GM19395 (cell line): ENCODE results near the gene SDK1.
"Not testable (repeated sequence)": the region's sequence is repeated elsewhere in the genome, so short reads cannot be mapped to it uniquely, and the experiment has no call there.

Source experiments
- ATAC-seq: cut with Tn5 transposase; IDR thresholded peaks from one replicate; pipeline ENCODE4 v1.9.1; 2021; ENCODE audit warnings: mild to moderate bottlenecking, moderate library complexity; ENCODE audit not compliant: unreplicated experiment

The SDK1 gene

GRCh38 chr7:3943779-3944520, 642.9 kb downstream of the SDK1 start:
- no peak for ATAC-seq

- no peak for ATAC-seq
Measured at GRCh38 chr7:3949242-3949640, 648.2 kb downstream of the SDK1 start.

DNA sequence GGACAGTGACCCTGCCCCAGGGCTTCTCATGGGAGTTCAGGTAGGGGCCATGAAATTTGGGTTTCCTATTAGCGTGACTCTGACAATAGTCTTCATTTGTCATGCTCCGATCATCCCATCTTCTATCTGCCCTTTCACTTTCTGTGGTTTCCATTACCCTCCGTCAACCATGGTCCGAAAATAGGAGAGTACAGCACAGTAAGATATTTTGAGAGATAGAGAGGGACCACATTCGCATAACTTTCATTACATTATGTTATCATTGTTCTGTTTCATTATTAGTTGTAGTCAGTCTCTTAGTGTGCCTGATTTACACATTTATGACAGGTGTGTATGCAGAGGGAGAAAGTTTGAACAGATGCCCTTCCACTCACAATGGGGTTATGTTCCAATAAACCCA, 649.2 kb downstream of the SDK1 start:
- peak; percentile 93 for ATAC-seq

- no peak for ATAC-seq
Measured at GRCh38 chr7:3951316-3952055, 650.4 kb downstream of the SDK1 start.

GRCh38 chr7:3953133-3953532, 652.1 kb downstream of the SDK1 start:
- no peak for ATAC-seq

GRCh38 chr7:3953946-3954345, 652.9 kb downstream of the SDK1 start:
- no peak for ATAC-seq

DNA sequence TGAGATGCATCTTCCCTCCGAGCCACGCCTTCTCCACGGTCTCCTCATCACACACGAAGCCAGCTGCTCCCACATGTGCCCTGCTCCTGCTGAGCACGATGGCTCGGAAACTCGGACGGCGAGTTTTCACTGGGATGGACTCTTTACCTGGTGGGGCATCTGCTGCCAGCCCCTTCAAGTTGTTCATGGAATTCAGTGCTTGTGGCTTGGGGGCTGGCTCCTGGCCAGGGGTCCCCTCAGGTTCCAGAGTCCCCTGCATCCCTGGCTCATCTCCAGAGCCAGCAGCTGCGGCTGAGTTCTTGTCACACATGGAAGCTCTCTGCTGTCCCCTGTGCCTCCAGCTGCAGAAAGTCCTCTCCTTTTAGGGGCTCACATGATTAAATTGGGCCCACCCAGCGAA, 654.0 kb downstream of the SDK1 start:
- ATAC-seq, result no peak

GRCh38 chr7:3955751-3956696, 655.0 kb downstream of the SDK1 start:
- ATAC-seq, result peak; percentile 77

GRCh38 chr7:3956949-3957348, 655.9 kb downstream of the SDK1 start:
- ATAC-seq, result peak; percentile 43

DNA sequence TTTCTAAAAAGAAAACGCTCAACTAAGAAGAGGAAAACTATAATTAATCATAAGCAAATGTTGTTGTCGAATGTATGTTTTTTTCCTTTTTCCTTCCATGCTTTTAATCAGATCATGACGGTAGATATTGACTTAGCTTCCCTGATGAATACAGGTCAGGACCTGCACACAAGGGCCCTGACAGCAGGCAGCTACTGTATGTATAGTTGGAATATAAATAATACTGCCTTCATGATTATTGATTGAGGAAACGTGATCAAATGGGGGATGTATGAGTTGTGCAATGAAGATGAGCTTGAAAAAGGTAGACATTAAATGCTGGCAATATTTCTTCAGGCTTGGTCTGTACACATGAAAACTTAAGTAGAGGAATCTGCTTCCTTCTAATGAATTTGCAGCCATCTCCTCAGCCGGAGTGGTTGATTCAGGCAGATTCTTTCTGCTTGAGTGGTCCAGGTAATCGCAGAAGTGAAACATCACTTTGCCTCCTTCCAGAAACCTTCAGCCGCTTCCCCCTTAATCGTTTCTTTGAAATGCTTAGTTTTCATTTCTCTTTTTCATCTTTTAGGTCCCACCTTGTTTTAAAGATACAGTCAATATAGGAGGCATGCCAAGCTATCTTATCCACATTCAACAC, 656.5 kb downstream of the SDK1 start:
- ATAC-seq, result peak; percentile 59

GRCh38 chr7:3958109-3958483, 657.0 kb downstream of the SDK1 start:
- no peak for ATAC-seq

- no peak for ATAC-seq
Measured at GRCh38 chr7:3959364-3959763, 658.3 kb downstream of the SDK1 start.

GRCh38 chr7:3960050-3960763, 659.2 kb downstream of the SDK1 start:
- ATAC-seq, result no peak

DNA sequence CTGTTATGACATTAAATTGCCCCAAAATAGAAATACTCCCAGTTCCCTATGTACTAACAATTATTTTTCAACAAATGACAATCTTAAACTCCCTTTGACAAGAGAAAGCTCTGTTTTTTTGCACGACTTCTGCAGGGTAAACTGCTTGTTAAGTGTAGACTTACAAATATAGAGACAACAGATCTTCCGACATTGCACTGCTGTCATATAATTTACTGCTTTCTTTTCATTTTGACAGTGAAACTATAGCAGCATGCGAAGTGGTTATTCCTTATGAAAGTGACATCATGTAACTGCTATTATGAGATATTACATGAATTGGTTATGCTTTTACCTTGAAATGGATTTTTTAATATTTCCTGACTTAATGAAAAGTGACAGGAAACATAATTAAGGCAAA, 659.9 kb downstream of the SDK1 start:
- ATAC-seq, result no peak

DNA sequence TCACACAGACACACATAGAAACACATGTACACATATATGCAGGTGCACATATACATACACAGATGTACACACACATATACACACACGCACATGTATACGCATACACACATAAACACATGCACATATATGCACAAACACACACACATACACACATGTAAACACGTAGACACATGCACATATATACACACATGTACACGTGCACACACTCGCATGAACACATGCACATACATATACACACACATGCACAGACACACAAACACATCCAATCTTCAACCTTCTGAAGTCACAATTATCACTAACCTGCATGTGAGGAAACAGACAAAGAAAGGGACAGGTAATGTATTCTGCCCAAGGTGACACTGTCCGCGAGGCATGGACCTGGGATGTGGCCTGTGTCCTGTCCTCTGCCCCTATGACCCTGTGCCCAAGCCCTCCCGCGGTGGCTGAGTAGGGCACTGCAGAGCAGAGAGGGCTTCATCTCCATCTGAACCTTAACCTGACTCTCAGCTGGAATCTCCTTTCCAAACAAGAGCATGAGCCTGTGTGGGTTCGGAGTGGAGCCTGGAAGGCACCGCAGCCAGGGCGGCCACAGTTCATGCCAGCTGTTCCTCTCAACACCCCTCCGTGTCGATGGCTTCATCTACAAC, 660.9 kb downstream of the SDK1 start:
- no peak for ATAC-seq

DNA sequence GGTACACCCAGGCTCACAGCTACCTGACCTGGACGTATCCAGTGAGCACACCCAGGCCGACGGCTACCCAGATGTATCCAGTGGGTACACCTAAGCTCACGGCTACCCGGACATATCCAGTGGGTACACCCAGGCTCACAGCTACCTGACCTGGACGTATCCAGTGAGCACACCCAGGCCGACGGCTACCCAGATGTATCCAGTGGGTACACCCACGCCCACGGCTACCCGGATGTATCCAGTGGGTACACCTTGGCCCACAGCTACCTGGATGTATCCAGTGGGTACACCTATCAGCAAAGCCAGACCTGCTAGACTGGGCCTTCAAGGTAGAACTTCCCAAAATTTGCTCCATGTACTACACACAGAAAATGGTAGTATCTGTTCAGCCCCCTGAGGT, 662.7 kb downstream of the SDK1 start:
- ATAC-seq, result not testable (repeated sequence)

DNA sequence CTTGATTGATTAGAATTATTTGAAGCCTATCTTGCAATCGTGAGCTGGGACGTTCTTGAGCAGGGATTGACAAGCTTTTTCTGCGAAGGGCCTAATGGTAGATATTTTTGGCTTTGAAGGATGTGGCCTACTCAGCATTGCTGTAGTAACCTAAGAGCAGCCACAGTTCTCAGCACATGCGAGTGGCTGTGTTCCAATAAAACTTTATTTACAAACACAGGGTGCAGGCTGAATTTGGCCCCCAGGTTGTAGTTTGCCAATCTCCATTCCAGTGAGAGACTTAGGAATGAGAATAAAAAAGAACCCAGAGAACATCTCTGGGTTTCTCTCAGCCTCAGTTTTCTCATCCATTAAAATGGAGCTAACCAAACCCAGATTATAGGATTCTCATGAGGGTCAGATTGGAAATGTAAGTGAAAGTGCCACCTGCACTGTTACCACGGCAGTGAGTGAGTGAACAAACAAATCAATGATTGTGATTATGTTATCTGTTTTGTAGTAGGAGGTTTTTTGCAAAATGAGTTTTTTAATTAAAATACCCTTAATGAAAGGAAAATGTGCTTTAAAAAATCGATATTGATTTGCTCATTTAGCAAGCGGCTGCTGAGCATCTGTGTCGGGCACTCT, 664.0 kb downstream of the SDK1 start:
- ATAC-seq, result no peak

GRCh38 chr7:3965794-3966395, 664.8 kb downstream of the SDK1 start:
- no peak for ATAC-seq

DNA sequence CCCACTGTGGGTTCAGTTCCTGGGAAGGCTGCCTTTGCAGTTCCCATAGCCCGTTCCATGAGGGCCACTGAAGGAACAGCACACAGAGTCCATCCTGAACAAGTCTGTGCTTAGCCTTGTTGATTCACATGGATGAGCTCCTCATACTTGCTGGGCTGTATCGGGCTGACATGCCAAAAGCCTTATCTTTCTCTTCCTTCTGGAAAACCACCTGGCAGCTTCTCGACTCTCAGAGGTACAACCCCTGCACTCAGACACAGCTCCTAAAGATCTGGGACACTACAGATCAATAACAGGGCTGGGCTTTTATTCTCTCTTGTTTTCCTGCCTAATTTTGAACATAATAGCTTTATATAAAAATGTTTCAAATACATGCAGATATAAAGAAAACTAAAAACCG, 667.2 kb downstream of the SDK1 start:
- no peak for ATAC-seq
